Measurements from ENCODE around the gene SNPH. TPM values are rescaled to one million over a fixed set of nuclear protein-coding genes. Genes with fewer than 3 reads are reported as not detected.

Gene SNPH
- total and polyA plus RNA-seq, 2 of the 8 experiments (the other 6 are each of a cell fraction or from before 2014, with no cell fraction given) = 0.98 to 4.9 TPM

GRCh38 chr20:1357921-1358671 lies 92.0 kb downstream of the SNPH start (continued):
- TF ChIP-seq CHD7 (IDR thresholded peaks at IDR 0.05; ENCODE audit: insufficient replicate concordance, low read length) (no peak), EZH2 (IDR thresholded peaks at IDR 0.05; ENCODE audit: low read depth, low read length, severe bottlenecking) (no peak), KDM4A (IDR thresholded peaks at IDR 0.05; ENCODE audit: low read depth, low read length, severe bottlenecking) (no peak), SP4 (IDR thresholded peaks at IDR 0.05; ENCODE audit: low read length) (no peak), JUND (IDR thresholded peaks at IDR 0.05; ENCODE audit: low read length) (no peak)

All from H1 (cell line).